LNCaP clone FGC (cell line): ENCODE data around the gene TRPM3.

Source experiments
- DNase-seq: peaks from one replicate; pipeline ENCODE4 v3.0.0-alpha.2; 2011; ENCODE audit warnings: low read depth
- H3K4me3 ChIP-seq: 2 replicates; pipeline ENCODE4 v1.5.1; 2011; ENCODE audit warnings: mild to moderate bottlenecking, low read depth, low read length, control low read depth
- TF ChIP-seq, protein P1 (sequence below): IDR thresholded peaks from 2 replicates; pipeline ENCODE4 v1.5.1; 2012; ENCODE audit warnings: mild to moderate bottlenecking; ENCODE audit not compliant: control insufficient read depth, insufficient read depth; ENCODE audit errors: extremely low read depth

TRPM3 gene

GRCh38 chr9:71048280-71048679, 73.1 kb downstream of the TRPM3 start:
- TF ChIP-seq, protein P1, sequence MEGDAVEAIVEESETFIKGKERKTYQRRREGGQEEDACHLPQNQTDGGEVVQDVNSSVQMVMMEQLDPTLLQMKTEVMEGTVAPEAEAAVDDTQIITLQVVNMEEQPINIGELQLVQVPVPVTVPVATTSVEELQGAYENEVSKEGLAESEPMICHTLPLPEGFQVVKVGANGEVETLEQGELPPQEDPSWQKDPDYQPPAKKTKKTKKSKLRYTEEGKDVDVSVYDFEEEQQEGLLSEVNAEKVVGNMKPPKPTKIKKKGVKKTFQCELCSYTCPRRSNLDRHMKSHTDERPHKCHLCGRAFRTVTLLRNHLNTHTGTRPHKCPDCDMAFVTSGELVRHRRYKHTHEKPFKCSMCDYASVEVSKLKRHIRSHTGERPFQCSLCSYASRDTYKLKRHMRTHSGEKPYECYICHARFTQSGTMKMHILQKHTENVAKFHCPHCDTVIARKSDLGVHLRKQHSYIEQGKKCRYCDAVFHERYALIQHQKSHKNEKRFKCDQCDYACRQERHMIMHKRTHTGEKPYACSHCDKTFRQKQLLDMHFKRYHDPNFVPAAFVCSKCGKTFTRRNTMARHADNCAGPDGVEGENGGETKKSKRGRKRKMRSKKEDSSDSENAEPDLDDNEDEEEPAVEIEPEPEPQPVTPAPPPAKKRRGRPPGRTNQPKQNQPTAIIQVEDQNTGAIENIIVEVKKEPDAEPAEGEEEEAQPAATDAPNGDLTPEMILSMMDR: no peak
- DNase-seq: no peak
- no peak overlapping the region for H3K4me3 ChIP-seq

DNA sequence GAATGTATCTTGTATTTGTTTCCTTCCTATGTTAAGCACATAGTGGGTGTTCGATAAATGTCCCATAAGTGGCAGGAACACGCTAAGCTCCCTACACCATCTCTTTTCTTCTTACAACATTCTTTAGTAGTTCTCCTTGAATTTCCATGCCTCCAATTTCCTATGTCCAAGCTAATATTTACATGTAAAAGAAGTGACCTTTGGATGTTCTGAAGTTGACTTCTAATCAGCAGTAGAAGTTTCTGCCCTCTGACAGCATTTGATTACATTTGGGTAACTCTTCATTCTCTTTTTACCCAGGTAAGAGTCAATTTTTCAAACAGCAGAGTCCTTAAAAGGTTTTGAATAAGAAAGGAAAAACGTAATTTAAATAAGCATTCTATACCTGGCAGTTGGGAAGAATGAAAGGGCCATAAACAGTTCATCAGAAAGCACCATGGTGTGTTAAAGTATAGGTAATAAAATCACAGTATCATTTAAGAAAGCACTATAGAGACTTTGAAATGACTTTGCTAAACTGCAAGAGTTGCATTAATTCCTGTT, 78.9 kb downstream of the TRPM3 start:
- no peak for DNase-seq
- no peak overlapping the region for H3K4me3 ChIP-seq
- TF ChIP-seq, protein P1: no peak

DNA sequence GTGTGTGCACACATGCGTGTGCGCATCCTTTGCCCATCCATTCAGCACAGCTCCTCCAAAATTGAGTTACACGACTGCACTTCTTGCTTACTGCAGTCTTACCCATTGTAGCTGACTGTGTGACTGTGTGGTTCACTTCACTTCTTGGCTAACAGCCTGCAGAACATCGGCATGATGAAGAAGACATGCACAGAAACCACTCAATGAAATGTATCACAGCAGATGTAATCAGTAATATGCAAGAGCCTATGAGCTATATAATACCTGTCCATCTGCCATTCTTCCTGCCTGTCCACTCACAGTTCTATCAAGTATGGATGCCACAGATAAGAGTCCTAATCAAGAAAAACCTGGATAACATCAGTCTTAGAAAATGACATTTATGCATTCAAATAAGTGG, 83.9 kb downstream of the TRPM3 start:
- H3K4me3 ChIP-seq: no peak overlapping the region
- DNase-seq: no peak
- TF ChIP-seq, protein P1: no peak

DNA sequence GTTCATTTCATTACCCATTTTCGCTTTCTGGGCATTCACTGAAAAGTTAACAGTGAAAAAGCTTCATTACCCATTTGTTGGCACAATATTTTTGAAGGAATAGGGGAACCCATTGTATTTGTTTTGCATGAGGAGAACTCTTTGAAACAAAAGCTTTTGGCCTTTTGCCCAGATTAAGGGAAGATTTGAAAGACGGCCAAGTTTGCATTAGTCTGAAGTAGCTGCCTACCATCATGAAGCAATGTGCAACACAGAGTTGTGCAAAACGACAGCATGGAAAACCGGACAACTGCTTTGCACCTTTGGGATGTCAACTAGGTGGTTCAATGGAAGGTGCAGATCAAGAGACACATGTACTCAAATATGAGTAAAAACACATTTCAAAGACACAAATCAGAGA, 84.9 kb downstream of the TRPM3 start:
- TF ChIP-seq, protein P1: no peak
- peak; percentile 43 for DNase-seq
- no peak overlapping the region for H3K4me3 ChIP-seq

GRCh38 chr9:71032779-71033178, 88.6 kb downstream of the TRPM3 start:
- no peak for DNase-seq
- H3K4me3 ChIP-seq: no peak overlapping the region
- TF ChIP-seq, protein P1: no peak

DNA sequence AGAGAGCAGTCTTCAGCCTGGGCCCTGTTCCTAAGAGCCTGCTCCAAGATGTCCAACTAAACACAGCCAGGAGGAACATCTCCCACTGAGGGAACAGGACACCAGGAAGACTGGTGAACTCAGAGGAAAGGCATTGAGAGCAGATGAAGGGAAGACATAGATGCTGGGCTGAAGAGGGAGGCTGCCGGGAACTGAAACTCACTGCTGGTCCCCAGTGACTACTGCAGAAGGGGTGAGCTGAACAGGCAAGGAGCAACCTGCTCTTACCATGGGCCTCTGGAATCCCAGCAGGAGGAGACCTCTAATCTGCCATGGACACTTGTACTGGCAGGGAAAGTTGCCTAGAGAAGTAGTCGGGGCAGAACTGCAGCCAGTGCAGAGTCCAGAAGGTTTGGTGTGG, 95.7 kb downstream of the TRPM3 start:
- no peak for DNase-seq
- TF ChIP-seq, protein P1: no peak
- H3K4me3 ChIP-seq: no peak overlapping the region

DNA sequence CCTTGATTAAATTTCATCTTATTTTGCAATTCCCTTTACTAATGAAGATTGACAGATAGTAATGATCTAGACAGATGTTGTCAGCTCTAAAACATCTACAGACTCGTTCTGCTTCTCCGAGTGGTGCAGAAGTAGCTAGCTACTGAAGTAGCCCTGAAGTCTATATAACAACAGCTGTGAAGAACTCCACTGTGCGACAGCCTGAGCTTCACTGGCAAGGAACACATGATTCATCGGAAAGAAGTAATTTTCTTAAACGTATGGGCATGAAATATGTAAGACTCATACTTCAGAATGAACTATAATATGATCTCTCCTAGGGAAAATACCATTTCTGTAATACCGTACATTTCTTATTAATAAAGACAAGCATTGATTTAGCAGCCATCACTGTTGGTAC, 96.2 kb downstream of the TRPM3 start:
- no peak for DNase-seq
- TF ChIP-seq, protein P1: no peak

More for the DNA sequence above, 96.2 kb downstream of the TRPM3 start:
- H3K4me3 ChIP-seq: no peak overlapping the region
